LNCAP (cell line): ENCODE results near the gene ACAP2.

Experiments used
- TF ChIP-seq, protein P1 (sequence below): fragments of 450-650 bp; IDR thresholded peaks from 2 replicates; pipeline ENCODE4 v1.5.1; 2017; ENCODE audit warnings: mild to moderate bottlenecking

ACAP2 gene, protein sequence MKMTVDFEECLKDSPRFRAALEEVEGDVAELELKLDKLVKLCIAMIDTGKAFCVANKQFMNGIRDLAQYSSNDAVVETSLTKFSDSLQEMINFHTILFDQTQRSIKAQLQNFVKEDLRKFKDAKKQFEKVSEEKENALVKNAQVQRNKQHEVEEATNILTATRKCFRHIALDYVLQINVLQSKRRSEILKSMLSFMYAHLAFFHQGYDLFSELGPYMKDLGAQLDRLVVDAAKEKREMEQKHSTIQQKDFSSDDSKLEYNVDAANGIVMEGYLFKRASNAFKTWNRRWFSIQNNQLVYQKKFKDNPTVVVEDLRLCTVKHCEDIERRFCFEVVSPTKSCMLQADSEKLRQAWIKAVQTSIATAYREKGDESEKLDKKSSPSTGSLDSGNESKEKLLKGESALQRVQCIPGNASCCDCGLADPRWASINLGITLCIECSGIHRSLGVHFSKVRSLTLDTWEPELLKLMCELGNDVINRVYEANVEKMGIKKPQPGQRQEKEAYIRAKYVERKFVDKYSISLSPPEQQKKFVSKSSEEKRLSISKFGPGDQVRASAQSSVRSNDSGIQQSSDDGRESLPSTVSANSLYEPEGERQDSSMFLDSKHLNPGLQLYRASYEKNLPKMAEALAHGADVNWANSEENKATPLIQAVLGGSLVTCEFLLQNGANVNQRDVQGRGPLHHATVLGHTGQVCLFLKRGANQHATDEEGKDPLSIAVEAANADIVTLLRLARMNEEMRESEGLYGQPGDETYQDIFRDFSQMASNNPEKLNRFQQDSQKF

DNA sequence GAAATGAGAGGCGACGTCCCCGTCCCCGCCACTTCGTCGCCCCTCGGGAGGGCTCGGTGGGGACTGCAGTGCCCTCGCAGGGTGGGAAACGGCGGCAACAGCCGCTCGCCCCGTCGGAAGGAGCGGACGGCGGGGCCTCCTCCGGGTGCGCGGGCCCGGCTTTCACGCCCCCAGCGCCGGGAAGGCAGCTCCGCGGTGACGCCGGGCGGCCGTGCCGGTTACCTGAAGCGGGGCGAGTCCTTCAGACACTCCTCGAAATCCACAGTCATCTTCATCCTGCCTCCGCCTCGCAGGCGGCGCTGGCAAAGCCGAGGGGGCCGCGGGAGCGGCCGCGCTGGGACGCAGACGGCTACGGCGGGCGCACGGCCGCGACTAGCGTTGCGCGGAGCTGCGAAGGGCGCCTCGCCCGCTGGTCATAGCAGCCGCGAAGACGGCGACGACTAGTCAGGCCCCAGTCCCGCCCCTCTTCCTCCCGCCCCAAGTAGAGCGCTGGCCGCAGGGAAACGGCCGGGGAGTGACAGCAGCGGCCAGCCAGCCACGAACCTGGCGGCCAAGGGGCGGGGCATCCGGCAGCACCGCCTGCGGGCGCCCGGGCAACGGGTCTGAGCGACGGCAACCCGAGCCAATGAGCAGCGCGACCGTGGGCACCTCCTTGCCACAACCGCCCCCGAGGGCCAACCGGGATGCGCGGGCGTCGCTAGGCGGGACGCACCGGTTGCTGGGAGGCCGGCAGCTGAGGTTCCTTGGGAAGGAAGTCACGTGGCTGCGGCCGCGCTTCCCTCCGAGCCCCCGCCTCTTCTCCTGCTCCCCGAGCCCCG, at the start of gene ACAP2:
Gene ACAP2 (minus strand): TSS at position 448 of the 818 bp plus-strand sequence. CDS start 173 bp downstream, at position 275.
- TF ChIP-seq, protein P1, sequence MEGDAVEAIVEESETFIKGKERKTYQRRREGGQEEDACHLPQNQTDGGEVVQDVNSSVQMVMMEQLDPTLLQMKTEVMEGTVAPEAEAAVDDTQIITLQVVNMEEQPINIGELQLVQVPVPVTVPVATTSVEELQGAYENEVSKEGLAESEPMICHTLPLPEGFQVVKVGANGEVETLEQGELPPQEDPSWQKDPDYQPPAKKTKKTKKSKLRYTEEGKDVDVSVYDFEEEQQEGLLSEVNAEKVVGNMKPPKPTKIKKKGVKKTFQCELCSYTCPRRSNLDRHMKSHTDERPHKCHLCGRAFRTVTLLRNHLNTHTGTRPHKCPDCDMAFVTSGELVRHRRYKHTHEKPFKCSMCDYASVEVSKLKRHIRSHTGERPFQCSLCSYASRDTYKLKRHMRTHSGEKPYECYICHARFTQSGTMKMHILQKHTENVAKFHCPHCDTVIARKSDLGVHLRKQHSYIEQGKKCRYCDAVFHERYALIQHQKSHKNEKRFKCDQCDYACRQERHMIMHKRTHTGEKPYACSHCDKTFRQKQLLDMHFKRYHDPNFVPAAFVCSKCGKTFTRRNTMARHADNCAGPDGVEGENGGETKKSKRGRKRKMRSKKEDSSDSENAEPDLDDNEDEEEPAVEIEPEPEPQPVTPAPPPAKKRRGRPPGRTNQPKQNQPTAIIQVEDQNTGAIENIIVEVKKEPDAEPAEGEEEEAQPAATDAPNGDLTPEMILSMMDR: no peak

DNA sequence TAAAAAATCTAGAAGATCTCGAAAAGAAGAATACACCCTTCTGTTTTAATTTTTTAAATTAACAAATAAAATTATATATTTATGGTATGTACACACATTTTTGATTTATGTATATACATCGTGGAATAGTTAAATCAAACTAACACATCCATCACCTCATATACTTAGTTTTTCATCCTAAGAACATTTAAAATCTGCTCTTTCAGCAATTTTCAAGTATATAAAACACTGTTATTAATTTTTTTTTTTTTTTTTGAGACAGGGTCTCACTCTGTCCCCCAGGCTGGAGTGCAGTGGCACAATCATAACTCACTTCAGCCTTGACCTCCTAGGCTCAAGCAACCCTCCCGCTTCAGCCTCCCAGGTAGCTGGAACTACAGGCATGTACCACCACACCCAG, 32.8 kb upstream of the ACAP2 start:
- TF ChIP-seq, protein P1: no peak

DNA sequence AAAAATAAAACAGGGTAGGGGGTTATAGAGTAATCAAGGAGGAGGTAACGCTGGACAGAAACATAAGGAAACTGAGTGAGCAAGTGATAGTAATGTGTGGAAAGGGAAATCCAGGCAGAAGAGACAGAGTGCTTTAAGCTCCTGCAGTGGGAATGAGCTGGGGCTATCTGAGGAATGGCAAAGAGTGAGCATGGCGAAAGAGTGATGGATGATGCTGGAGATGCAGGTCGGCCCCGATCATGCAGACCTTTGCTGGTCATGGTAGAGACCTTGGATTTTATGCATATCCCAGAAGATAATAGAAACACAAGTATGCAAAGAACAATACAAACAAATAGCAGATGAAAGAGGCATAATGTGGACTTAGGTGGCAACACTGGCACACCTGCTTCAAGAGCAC, 26.0 kb upstream of the ACAP2 start:
- TF ChIP-seq, protein P1: no peak

DNA sequence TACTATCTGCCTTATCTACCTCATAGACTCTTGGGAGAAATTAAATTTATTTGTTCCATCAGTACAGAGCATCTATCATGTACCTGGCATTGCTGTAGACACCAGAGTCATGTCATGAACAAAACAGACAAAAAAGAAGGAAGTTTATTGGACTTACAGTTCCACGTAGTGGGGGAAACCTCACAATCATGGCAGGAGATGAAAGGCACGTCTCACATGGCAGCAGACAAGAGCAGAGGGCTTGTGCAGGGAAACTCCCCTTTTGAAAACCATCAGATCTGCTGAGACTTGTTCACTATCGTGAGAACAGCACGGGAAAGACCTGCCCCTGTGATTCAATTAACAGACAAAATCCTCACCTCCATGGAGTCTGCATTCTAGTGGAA, 25.6 kb upstream of the ACAP2 start:
- TF ChIP-seq, protein P1: no peak

DNA sequence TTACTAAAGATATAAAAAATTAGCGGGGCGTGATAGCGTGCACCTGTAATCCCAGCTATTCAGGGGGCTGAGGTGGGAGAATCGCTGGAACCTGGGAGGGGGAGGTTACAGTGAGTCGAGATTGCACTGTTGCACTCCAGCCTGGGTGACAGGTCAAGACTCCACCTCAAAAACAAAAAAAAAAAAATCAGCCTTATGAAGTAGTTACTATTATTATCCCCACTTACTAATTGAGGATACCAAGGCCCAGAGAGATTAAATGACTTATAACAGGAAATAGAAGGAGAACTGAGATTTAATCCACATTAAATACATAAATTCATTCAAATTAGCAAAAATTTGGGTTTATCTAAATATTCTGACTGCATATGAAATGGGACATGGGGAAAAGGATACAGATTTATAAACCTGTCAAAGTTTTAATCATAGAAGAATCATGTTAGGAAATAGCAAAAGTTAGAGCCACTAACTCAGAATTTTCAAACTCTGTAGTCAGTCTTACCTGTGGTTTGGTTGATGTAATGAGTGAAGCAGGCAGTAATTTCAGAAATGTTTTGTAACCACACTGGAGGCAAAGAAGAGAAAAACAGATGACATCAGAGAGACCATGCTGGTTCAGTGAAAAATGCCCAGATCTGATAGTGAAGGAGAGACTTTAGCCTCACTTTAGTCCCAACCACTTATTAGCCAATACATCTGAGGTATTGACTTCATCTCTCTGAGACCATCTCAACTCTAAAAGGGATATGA, 25.0 kb upstream of the ACAP2 start:
- TF ChIP-seq, protein P1: no peak

DNA sequence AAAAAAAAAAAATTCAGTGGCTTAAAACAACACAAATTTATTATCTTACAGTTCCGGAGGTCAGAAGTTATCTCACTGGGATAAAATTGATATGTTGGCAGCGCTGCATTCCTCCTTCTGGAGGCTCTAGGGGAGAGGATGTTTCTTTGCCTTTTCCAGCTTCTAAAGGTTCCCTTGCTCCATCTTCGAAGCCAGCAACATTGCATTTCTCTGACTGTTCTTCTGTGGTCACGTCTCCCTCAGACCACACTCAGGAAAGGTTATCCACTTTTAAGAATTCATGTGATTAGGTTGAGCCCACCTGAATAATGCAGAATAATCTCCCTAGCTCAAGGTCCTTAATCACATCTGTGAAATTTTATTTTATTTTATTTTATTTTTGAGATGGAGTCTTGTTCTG, 23.4 kb upstream of the ACAP2 start:
- TF ChIP-seq, protein P1: no peak

DNA sequence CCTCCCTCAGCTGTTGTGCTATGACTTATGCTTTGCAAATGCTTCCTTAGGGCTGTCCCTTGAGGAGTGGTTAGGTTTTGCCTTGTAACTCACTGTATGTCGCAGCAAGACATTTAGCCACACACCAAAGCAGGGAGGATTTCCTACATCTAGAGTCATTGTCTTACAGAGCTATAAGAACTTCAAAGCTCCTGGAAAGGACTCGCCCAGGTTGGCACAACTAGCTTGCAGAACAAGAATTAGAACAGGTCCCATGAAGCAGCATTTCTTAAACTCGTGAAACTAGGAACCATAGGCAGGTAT, 19.4 kb upstream of the ACAP2 start:
- TF ChIP-seq, protein P1: no peak
